ENCODE measurements around the gene ERBIN. TPM values are rescaled to one million over a fixed set of nuclear protein-coding genes. Genes with fewer than 3 reads are reported as not detected.

The ERBIN gene
- total and polyA plus RNA-seq, 9 of the 15 experiments (the other 6 are each of a cell fraction or from before 2014, with no cell fraction given): 11.9 to 72.8 (median 41.7) TPM

- intact Hi-C loops (cut with micrococcal nuclease): loop anchor here (1.0 to 10.0 kb wide), 4 partner anchors 41 to 302 kb away; partner anchors contain the start of genes NLN, SGTB, SHLD3 and SREK1
- in situ Hi-C loops (cut with MboI): loop anchor here (5.0 kb wide), 1 partner anchor 105 kb away; no protein-coding TSS in a partner anchor
- DNase-seq (ENCODE audit: extremely low read depth in 1 of 4, low spot score in 3 of 4) (peak in 2 of 4 experiments; percentile 14 to 37), FAIRE-seq (no peak), ATAC-seq (no peak)
- peak overlapping the region; percentile 77 for H2AFZ ChIP-seq (ENCODE audit: low read depth, low read length)
- H4K20me1 ChIP-seq (replicated peaks; ENCODE audit: control insufficient read depth, insufficient read depth, low read length): no peaks in the 10 kb centered on the region
- no TSS peak for BruUV-seq (replicated peaks)
- H3K27me3 ChIP-seq (ENCODE audit: control insufficient read depth in 2 of 2, insufficient read depth in 2 of 2, low read length in 2 of 2): no peaks in the 10 kb centered on the region
- H3K36me3 ChIP-seq (ENCODE audit: control insufficient read depth, insufficient read depth, low read length): peaks cover 11% of the 10 kb centered on the region; the same call in 2 of the 3 replicates
- CTCF ChIA-PET (ENCODE audit: low intra/inter-chr PET ratio): no interaction called here
- H3K9me3 ChIP-seq (replicated peaks; ENCODE audit: control insufficient read depth, insufficient read depth, low read depth, low read length): no peaks in the 10 kb centered on the region
- H3K4me1 ChIP-seq (replicated peaks in 1 of 2; ENCODE audit: control insufficient read depth in 2 of 2, insufficient read depth in 2 of 2, low read length in 2 of 2): peaks cover 5 to 16% of the 10 kb centered on the region in 2 experiments; a peak in 4 of 5 replicates
- POLR2A ChIA-PET: interaction anchor here (0.6 to 0.9 kb wide), 3 partner anchors 84 to 821 kb away, joined by 3 to 4 read pairs (median 3); no protein-coding TSS in a partner anchor
- H3K27ac ChIP-seq (ENCODE audit: extremely low read depth, low read depth, low read length): peak overlapping the region; percentile 97
- peak overlapping the region; percentile 90 for H3K4me2 ChIP-seq (ENCODE audit: insufficient read depth, low read length)
- under 1% methylated on average over 16 of the region's 16 CpGs for WGBS (ENCODE audit: insufficient coverage, low coverage, missing lambda C conversion rate)
- H3K9ac ChIP-seq (ENCODE audit: insufficient read depth in 1 of 2, low read depth in 2 of 2, low read length in 2 of 2): peak overlapping the region; percentile 95 to 99
- no peaks in the 10 kb centered on the region for H3K9me1 ChIP-seq (ENCODE audit: control insufficient read depth, insufficient read depth, low read length)
- H3K4me3 ChIP-seq: peak overlapping the region; percentile 90
- peaks cover 71% of the 10 kb centered on the region for H3K79me2 ChIP-seq (ENCODE audit: control insufficient read depth, insufficient read depth, low read length)
- TF ChIP-seq, protein P1, sequence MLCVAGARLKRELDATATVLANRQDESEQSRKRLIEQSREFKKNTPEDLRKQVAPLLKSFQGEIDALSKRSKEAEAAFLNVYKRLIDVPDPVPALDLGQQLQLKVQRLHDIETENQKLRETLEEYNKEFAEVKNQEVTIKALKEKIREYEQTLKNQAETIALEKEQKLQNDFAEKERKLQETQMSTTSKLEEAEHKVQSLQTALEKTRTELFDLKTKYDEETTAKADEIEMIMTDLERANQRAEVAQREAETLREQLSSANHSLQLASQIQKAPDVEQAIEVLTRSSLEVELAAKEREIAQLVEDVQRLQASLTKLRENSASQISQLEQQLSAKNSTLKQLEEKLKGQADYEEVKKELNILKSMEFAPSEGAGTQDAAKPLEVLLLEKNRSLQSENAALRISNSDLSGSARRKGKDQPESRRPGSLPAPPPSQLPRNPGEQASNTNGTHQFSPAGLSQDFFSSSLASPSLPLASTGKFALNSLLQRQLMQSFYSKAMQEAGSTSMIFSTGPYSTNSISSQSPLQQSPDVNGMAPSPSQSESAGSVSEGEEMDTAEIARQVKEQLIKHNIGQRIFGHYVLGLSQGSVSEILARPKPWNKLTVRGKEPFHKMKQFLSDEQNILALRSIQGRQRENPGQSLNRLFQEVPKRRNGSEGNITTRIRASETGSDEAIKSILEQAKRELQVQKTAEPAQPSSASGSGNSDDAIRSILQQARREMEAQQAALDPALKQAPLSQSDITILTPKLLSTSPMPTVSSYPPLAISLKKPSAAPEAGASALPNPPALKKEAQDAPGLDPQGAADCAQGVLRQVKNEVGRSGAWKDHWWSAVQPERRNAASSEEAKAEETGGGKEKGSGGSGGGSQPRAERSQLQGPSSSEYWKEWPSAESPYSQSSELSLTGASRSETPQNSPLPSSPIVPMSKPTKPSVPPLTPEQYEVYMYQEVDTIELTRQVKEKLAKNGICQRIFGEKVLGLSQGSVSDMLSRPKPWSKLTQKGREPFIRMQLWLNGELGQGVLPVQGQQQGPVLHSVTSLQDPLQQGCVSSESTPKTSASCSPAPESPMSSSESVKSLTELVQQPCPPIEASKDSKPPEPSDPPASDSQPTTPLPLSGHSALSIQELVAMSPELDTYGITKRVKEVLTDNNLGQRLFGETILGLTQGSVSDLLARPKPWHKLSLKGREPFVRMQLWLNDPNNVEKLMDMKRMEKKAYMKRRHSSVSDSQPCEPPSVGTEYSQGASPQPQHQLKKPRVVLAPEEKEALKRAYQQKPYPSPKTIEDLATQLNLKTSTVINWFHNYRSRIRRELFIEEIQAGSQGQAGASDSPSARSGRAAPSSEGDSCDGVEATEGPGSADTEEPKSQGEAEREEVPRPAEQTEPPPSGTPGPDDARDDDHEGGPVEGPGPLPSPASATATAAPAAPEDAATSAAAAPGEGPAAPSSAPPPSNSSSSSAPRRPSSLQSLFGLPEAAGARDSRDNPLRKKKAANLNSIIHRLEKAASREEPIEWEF (CRISPR knock-in tag; IDR thresholded peaks at IDR 0.05): 0 out of 2 replicates have a peak, but pooled peaks have one; percentile 59
- TF ChIP-seq, protein P2, sequence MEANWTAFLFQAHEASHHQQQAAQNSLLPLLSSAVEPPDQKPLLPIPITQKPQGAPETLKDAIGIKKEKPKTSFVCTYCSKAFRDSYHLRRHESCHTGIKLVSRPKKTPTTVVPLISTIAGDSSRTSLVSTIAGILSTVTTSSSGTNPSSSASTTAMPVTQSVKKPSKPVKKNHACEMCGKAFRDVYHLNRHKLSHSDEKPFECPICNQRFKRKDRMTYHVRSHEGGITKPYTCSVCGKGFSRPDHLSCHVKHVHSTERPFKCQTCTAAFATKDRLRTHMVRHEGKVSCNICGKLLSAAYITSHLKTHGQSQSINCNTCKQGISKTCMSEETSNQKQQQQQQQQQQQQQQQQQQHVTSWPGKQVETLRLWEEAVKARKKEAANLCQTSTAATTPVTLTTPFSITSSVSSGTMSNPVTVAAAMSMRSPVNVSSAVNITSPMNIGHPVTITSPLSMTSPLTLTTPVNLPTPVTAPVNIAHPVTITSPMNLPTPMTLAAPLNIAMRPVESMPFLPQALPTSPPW (CRISPR knock-in tag; IDR thresholded peaks at IDR 0.05): peak; percentile 40; the same call in 1 of the 2 replicates
- TF ChIP-seq, protein P3, sequence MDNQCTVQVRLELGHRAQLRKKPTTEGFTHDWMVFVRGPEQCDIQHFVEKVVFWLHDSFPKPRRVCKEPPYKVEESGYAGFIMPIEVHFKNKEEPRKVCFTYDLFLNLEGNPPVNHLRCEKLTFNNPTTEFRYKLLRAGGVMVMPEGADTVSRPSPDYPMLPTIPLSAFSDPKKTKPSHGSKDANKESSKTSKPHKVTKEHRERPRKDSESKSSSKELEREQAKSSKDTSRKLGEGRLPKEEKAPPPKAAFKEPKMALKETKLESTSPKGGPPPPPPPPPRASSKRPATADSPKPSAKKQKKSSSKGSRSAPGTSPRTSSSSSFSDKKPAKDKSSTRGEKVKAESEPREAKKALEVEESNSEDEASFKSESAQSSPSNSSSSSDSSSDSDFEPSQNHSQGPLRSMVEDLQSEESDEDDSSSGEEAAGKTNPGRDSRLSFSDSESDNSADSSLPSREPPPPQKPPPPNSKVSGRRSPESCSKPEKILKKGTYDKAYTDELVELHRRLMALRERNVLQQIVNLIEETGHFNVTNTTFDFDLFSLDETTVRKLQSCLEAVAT (IDR thresholded peaks at IDR 0.05): peak in 1 of 2 experiments; percentile 52; a peak in 1 of 4 replicates
- TF ChIP-seq, protein P4, sequence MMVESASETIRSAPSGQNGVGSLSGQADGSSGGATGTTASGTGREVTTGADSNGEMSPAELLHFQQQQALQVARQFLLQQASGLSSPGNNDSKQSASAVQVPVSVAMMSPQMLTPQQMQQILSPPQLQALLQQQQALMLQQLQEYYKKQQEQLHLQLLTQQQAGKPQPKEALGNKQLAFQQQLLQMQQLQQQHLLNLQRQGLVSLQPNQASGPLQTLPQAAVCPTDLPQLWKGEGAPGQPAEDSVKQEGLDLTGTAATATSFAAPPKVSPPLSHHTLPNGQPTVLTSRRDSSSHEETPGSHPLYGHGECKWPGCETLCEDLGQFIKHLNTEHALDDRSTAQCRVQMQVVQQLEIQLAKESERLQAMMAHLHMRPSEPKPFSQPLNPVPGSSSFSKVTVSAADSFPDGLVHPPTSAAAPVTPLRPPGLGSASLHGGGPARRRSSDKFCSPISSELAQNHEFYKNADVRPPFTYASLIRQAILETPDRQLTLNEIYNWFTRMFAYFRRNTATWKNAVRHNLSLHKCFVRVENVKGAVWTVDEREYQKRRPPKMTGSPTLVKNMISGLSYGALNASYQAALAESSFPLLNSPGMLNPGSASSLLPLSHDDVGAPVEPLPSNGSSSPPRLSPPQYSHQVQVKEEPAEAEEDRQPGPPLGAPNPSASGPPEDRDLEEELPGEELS (CRISPR knock-in tag; IDR thresholded peaks at IDR 0.05; ENCODE audit: borderline replicate concordance): no peak
- TF ChIP-seq MED1 (CRISPR knock-in tag; IDR thresholded peaks at IDR 0.05; ENCODE audit: borderline replicate concordance) (no peak), YY1 (IDR thresholded peaks at IDR 0.05; ENCODE audit: borderline replicate concordance in 1 of 3, control insufficient read depth in 1 of 3, extremely low read depth in 1 of 3, insufficient read depth in 3 of 3, insufficient read length in 1 of 3, insufficient replicate concordance in 2 of 3, low read depth in 1 of 3, low read length in 2 of 3) (peak in 1 of 3 experiments; percentile 19), ZKSCAN3 (CRISPR knock-in tag; IDR thresholded peaks at IDR 0.05) (no peak), EP400 (IDR thresholded peaks at IDR 0.05) (0 out of 2 replicates have a peak, but pooled peaks have one; percentile 3), NBN (IDR thresholded peaks at IDR 0.05; ENCODE audit: low read depth) (0 out of 2 replicates have a peak, but pooled peaks have one; percentile 3)
Observed at GRCh38 chr5:65926893-65927292, 518 bp downstream of the ERBIN start.

Measured in K562 (cell line).